ENCODE results near the gene LCN1.
"Not testable (repeated sequence)": the region's sequence is repeated elsewhere in the genome, so short reads cannot be mapped to it uniquely, and the experiment has no call there.

LCN1 gene

GRCh38 chr9:135549478-135550343, 28.5 kb downstream of the LCN1 start:
- DNase-seq = not testable (repeated sequence)

GRCh38 chr9:135550344-135550918, 29.2 kb downstream of the LCN1 start:
- DNase-seq = no peak

GRCh38 chr9:135551031-135551430, 29.8 kb downstream of the LCN1 start:
- no peak for DNase-seq

DNA sequence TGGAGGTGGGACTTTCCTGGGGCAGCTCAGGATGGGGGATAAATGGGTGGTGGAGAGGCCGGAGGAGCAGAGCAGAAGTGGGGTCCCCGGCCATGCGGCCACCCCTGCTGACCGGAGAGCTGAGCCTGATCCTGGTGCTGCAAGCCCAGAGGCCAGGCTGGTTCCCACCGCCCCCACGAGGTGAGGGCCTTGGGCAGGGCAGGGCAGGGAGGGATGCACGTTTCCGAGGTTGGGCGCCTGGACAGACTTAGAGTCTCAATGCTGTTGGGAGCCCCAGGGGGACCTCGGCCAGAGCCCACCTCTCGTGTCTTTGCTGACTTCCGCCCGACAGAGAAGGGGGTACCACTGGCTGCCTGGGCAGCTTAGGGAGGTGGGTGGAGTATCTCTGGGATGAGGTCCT, 30.2 kb downstream of the LCN1 start:
- DNase-seq = no peak

DNA sequence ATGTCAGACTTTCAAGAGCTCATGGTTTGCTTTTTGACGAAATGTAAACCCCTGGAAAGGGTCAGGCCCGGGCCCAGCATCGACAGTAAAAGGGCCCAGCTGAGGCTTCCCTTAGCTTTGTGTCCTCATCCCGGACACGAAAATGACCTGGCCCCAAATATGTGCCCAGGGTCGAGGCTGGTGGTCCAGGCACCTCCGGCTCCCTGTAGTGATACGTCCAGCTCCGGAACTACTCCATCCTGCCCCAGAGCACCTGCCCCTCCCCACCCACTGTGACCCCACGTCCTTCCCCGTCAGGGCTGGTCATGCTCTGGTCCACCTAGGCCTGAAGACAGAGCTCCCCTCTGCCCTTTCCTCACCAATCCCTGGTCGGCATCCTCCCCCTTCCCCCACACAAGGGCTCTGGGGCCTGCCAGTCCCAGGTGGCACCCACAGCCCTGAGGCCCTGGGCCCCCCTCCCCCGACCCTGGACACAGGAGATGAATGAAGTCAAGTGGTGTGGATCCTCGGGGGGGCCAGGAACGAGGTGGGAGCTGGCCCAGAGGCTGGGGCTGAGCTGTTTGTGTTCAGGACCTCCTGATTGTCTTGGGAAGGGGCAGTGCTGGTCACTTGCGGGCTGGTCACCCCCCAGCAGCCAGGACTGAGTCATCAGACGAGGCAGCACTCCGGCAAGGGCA, 30.9 kb downstream of the LCN1 start:
- no peak for DNase-seq

- no peak for DNase-seq
Measured at GRCh38 chr9:135552698-135553171, 31.5 kb downstream of the LCN1 start.

- DNase-seq = no peak
Measured at GRCh38 chr9:135554718-135555117, 33.5 kb downstream of the LCN1 start.

DNA sequence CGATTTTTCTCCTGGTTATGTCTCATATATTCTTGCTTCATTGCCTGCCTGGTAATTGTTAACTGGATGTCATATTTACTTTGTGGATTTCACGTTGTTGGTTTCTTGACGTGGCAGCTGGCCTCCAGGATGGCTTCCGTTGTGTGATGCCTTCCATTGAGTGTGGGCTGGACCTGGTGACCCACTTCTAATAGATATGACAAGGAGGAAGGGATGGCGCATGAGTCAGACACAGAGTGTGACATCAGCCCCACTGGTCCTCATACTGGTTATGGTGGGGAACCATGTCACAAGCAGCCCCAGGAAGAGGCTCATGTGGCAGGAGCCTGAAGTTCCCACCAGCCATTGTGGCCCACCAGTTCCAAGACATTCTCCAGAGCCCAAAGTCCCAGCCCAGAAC, 34.0 kb downstream of the LCN1 start:
- no peak for DNase-seq

DNA sequence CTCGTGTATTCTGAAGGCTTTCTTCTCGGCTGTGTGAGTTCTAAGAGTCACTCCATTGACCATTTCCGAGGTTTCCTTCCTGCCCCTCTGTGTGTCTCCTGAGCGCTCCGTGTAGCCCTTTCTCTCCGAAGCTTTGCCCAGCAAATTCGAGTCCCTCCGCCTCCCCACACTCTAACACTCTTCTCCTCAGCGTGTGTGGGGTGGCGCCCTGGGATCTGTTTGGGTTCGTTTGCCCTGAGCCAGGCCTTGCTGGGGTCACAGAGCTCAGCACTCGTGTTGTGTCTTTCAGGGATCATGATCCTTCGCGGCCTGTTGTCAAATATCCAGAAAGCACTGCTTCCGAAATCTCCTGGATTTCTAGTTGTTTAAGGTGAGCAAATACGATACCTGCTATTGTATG, 34.7 kb downstream of the LCN1 start:
- no peak for DNase-seq

GRCh38 chr9:135559606-135560005, 38.4 kb downstream of the LCN1 start:
- no peak for DNase-seq

GRCh38 chr9:135561391-135562234, 40.4 kb downstream of the LCN1 start, which contains the start of gene PAEP:
Gene PAEP, plus strand, starts transcription at chr9:135561756.
- no peak for DNase-seq

GRCh38 chr9:135562235-135562745, 41.0 kb downstream of the LCN1 start:
- no peak for DNase-seq

DNA sequence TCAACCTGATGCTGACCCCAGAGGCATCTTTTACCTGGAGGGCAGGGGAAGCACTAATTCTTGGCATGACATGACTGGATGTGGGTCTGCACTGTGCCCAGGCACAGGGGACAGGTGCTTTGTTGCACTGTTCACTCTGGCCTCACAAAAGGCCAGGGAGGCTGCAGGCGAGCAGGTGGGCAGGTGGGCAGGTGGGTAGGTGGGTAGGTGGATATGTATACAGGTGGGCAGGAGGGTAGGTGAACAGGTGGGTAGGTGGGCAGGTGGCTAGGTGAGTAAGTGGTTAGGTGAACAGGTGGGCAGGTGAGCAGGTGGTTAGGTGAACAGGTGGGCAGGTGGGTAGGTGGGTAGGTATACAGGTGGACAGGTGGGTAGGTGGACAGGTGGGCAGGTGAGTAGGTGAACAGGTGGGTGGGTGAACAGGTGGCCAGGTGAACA, 41.8 kb downstream of the LCN1 start:
- DNase-seq = peak in 1 of 2 donors; percentile 3

- DNase-seq = no peak
Measured at GRCh38 chr9:135563858-135564257, 42.6 kb downstream of the LCN1 start.

- no peak for DNase-seq
Measured at GRCh38 chr9:135565141-135565628, 43.9 kb downstream of the LCN1 start.

DNA sequence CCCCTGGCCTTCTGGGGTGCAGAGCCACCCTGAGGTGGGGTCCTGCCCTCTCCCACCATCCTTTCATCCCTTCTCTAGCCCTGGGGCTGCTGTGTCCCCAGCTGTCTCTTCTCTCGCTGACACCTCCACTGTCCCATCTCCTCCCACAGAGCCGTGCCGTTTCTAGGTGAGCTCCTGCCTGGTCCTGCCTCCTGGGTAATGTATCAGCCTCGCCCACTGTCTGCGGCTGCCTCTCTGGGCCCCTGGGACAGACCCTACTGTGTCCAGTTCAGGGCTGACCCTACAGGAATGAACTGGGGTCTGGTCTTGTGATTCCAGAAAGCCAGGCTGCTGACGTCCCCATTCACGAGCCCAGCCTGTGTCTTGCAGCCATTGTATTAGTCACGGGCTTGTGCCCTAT, 44.4 kb downstream of the LCN1 start:
- DNase-seq = no peak

DNA sequence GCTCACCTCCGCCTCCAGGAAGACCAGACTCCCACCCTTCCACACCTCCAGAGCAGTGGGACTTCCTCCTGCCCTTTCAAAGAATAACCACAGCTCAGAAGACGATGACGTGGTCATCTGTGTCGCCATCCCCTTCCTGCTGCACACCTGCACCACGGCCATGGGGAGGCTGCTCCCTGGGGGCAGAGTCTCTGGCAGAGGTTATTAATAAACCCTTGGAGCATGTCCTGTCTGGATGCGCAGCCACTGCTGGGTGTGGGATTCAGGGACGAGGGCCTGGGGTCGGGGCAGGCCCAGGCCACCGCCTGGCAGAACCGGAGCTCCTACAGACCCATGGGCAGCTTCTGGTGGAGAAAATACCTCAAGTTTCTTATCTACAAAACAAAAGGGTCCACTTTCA, 45.3 kb downstream of the LCN1 start:
- no peak for DNase-seq

- DNase-seq = no peak
Measured at GRCh38 chr9:135567311-135567710, 46.1 kb downstream of the LCN1 start.

DNA sequence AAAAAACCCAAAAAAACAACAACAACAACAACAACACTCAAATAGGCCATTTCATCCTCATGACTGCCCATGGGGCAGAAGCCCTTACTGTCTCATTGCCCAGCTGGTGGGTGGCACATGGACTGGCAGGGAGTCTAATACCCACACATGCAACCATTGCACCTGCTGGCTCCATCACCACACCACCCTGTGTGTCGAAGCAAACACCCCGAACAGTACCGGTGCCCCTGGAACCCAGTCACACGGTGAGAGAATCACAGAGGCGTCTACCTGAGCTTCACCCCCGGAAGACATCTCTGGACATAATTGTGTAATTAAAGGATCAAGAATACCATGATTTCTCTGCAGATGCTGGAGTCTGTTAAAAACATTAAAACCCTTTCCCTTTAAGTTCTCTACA, 46.8 kb downstream of the LCN1 start:
- DNase-seq = no peak

DNA sequence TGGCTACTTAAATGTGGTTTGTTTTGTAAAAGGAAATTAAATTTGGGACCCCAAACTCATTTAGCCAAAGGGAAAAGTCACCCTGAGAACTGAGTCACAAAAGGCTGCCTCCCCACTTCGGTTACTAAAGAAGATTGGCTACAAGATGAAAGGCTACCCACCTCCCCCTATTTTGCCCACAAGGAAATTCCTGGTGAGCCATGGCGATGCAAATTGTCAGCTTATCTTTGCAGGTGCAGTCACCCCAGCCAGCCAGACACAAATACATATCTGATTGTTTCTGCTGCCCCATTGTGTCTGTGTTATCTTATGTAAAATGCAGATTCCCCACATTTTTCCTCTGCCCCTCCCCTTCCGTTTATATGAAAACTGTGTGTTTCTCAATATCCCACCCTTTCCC, 49.2 kb downstream of the LCN1 start:
- no peak for DNase-seq

DNA sequence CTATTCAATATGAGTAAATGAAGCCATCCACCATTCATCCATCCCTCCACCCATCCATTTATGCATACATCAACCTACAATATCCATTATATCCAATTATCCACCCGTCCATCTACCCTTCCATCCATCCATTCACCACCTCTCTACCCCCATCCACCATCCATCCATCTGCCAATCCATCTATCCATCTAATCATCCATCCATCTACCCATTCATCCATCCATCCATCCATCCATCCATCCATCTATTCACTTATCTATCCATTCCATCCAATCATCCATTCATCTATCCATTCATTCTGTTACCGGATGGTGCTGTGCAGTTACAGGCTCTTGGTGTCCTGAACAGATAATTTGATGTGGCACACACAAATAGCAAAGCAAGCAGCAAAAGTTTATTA, 51.0 kb downstream of the LCN1 start:
- DNase-seq = no peak

DNA sequence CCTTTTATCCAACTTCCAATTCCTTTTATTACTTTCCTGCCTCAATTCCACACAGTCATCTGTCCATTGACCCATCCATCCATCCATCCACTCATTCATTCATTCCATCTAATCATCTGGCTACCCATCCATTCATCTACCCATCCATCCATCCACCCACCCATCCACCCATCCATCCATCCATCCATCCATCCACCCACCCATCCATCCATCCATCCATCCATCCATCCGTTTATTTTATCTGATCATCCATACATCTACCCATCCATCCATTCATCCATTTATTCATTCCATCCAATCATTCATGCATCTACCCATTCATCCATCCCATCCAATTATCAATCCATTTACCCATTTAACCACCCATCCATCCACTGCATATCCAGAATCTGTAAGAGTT, 51.9 kb downstream of the LCN1 start:
- no peak for DNase-seq
